IPS-NIHi7 (cell line): Measurements from ENCODE around the gene NOP9.
A peak's percentile ranks its signal among the peaks of the same experiment; 100 is the strongest.

Source experiments
- DNase-seq: peaks from one replicate; pipeline ENCODE4 v3.0.0; 2012; ENCODE audit warnings: mixed read lengths; ENCODE audit errors: extremely low spot score

NOP9 gene

GRCh38 chr14:24283796-24284460, 15.7 kb upstream of the NOP9 start:
- DNase-seq: no peak

DNA sequence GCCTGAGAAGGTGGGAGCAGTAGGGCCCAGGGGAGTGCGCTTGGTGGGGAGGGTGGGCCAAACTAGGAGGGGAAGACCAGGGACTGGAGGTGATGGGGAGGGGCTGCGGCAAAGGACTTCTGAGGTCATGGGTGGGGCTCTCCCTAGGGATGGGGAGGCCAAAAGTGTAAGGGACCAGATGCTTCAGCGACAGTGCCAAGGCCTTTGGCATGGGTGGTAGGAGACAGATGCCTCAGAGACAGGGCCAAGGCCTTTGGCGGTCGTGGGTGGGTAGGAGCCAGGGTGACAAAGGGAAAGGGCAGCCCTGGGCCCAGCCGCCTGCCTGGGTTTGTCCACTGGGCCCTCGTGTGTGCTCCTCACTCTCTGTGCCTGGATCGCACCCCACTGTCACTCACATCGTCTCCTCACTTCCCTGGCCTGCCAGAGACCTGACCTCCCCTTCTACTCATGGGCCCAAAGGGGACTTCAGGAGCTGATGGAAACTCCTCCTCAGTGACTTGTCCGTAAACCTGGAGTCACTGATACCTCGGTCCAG, 15.1 kb upstream of the NOP9 start:
- no peak for DNase-seq

DNA sequence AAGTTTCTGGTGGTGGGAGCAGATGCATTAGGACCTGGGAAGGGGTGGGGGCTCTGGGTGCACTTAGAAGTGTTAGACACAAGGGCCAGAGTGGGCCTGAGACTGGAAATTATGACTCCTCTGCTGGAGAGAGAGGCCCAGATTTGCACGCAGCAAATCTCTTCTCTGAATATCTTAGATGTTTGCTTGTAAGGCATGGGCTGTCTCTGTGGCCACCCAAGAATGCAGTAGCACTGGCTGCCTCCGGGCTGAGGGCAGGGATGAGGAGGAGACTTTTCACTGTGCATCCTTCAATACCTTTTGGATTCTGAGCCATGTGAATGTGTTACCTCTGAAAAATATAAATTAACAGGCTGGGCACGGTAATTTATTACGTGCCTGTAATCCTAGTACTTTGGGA, 14.3 kb upstream of the NOP9 start:
- no peak for DNase-seq

- DNase-seq: no peak
Observed at GRCh38 chr14:24286996-24287395, 12.7 kb upstream of the NOP9 start.

DNA sequence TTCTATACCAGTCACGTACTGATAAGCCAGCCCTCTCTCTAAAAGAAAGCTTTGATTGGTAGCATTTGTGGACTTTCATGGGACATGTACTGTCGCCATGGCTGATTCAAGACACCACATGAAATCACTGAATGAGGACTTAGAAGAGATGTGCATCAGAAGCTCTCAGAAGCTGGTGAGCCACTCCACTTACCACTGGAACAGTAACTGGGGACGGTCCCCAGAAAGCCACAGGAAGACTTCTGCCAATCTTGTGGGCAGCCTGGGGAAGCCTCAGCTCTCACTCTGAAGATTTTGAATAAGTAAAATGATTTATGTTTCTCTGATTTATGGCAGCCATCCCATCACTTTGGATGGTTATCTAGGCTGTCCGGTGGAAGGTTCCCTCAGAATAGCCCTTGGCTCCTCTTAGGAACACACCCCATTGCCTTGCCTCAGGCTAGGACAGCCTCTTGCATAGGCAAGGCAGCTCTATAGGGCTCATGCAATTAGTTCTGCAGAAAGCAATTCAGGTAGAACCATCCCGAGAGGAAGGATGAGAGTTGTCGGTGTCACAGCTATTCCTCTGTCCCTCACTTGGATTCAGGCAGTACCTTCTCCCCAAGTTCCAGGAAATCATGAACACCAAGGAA, 9.9 kb upstream of the NOP9 start:
- DNase-seq: no peak

DNA sequence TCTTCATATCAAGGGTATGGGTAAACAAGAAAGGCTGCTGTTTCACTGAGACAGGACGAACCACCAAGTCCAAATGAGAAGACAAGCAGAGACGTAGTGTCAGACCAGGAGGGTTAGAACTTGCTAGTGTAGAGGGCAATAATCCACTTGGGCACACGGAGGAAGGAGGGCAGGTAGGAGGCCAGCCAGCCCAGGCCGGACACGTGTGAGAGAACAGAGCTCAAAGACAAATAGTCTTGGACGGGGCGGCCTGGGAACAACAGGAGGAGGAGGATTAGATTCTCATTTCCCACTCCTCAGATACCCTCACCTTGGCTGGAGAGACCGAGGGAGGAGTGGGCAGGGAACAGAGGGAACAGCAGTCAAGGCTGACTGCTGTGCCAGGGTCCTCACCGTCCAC, 8.9 kb upstream of the NOP9 start:
- DNase-seq: no peak

- DNase-seq: no peak
Observed at GRCh38 chr14:24291446-24292117, 8.1 kb upstream of the NOP9 start.

DNA sequence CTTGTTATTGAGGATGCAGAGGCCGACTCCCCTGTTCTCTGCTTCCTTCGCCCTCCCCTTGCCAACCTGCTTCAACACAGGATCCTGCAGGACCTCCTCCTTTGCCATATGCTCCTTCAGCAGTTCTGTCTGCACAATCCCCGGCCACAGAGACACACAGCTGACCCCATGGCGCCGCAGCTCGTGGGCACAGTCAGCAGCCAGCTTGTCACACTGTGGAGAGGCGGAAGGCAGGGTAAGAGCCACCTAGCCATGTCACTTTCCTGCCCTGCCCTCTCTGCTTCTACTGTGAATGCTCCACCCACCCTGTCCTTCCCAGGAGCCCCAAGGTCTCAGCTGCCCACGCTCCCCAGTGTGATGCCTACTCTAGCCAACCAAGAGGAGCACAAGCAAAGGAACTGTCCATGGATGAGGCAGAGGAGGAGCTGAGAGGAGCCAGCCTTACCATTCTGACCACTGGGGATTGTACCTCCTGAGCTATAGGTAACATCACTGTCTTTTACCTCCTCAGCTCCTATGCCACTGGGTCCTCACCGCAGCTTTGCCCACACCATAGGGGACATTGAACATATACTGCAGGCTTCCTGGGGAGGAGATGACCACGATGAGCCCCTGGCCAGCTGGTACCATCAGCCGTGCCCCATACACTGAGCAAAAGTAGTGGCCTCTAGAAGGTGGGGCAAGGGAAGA, 7.4 kb upstream of the NOP9 start:
- DNase-seq: no peak

DNA sequence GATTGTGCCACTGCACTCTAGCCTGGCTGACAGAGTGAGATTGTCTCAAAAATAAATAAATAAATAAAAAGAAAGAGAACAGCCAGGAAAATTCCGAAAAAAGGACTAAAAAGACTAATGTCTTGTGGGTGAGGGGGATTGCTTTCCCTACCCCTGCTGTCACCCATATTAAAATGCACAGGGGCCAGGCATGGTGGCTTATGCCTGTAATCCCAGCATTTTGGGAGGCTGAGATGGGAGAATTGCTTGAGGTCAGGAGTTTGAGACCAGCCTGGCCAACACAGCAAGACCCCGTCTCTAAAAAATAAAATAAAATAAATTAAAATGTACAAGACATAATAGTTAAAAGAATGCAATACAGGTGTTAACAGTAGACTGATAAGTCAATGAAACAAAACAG, 6.1 kb upstream of the NOP9 start:
- DNase-seq: no peak

DNA sequence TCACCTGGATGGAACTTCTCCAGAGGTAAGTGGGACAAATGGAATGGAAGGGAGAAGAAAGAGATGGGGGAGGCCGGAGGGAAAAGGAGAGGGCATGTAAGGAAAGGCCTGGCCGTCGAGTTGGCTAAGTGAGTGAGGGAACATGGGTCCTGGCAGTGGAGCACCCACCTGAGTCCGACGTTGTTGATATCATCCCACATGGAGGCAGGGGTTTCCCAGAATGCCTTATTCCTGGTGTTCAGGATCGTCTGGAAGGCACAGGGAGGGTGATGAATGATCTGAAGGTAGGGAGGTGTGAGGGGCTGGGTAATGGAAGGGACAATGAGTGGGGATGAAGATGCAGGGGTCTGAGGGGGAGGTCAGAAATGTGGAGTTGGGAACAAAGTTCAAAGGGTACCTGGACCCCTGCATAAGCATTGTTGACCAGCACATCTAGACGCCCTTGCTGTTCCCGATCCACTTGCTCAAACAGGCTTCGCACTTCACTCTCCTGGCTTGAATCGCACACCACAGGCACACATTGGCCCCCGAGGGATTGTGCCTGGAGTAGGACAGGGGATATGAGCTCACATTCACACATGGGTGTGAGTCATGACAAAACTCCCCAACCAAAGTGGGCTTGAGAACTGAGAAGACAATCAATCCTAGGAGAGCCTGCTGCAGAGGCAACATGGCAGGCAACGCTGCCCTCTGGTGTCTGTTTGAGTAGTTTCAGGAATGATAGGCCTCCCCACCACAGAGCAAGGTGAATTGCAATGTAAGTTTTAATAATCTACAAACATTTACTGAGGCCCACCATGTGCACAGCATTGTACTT, 3.1 kb upstream of the NOP9 start:
- peak; percentile 84 for DNase-seq

DNA sequence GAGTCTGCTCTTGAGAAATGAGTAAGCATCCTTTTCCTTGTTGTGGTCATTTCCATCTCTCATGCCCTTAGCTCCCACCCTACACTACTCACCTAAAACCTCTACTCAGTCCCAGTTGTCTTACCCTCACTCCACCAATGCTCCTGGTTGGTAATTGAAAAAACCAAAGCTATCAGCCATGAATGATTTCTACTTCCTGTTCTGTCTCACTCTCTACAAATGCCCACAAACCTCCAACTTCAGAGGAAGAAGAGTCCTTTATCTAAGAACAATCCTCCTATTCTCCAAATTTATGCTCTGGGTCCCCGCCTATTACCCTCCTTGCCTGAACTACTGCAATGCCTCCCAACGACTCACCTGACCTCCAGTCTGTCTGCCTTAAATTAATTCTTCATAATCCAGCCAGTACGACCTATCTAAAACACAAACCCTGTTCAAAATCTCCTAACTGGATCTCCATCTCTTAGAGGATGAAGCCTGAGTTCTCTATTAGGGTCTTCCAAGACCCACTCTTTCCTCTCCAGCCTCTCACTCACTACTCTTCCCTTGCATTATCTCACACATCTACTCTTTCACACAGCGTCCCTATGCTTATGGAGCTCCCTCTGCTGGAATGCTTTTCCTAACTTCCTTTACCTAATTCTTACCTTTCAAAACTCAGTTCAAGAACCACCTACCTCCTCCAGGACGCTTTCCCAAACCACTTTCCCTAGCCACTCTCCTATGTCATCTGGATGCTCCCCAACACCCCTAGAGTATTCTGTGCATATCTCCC, 2.3 kb upstream of the NOP9 start:
- peak; percentile 41 for DNase-seq

DNA sequence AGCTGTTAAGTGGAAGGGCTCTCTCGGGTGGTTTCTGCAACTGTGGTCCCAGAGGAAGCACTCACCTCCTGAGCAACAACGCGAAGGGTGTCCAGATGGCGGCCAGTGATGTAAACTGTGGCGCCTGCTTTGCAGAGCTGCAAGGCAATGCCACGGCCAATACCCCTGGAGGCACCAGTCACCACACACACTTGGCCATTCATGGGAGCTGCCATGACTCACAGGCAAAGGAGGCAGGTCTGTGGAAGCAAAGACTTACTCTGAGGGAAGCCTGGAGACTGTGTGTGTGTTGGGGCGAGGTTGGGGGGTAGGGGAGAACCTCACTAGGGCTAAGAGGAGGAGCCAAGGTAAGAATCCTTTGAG, 777 bp upstream of the NOP9 start:
- no peak for DNase-seq

DNA sequence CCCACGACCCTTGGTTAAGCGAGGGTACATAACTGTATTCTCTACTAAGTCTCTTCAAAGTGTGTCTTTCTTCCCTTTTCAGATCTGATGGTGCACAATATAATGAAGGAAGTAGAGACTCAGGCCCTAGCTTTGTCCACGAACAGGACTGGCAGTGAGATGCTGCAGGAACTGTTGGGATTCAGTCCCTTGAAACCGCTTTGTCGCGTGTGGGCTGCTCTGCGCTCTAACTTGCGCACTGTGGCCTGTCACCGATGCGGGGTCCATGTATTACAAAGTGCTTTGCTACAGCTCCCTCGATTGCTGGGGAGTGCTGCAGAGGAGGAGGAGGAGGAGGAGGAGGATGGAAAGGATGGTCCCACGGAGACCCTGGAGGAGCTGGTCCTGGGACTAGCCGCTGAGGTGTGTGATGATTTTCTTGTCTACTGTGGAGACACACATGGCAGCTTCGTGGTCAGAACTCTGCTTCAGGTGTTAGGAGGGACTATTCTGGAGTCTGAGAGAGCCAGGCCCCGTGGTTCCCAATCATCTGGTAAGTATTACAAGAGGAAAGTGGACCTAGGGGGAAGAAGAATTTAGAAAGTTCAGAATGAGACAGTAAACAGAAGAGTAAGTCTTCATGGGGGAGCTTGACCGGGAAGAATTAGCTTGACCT, 803 bp downstream of the NOP9 start:
- no peak for DNase-seq

DNA sequence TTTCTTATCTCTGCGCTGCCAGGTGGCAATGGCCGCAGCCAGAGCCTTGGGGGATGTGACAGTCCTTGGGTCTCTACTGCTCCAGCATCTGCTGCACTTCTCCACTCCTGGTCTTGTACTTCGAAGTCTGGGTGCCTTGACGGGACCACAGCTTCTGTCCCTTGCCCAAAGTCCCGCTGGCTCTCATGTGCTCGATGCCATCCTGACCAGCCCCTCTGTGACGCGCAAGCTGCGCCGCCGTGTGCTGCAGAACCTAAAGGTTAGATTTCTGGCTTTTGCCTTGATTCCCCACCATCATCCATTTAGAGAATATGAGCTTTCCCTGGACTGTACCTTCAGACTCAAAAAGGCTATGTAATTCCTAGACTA, 4.4 kb downstream of the NOP9 start:
- DNase-seq: no peak

DNA sequence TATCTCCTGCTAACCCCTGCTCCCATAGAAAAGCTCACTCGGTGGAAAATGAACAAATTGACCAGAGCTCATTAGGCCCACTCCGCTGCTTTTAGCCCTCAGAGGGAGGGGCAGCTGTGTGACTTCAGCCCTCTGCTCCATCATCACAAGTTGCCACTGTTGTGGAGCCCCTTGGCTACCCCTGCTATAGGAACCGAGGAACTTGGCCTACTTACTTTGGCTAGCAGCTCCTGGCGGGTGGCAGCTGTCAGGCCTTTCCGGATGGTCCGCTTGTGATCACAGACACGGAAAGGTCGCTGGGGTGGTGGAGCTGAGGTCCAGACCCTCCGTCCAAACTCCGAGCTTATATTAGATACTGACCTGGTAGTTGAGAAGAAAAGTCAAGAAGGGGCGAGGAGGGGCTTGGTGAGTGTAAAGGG, 7.5 kb downstream of the NOP9 start:
- DNase-seq: no peak

- peak; percentile 77 for DNase-seq
Observed at GRCh38 chr14:24307575-24308341, 8.1 kb downstream of the NOP9 start, which contains the start of gene CIDEB. TSS of gene CIDEB (minus strand) at chr14:24307977. CDS start at chr14:24307858, 119 bp downstream.

DNA sequence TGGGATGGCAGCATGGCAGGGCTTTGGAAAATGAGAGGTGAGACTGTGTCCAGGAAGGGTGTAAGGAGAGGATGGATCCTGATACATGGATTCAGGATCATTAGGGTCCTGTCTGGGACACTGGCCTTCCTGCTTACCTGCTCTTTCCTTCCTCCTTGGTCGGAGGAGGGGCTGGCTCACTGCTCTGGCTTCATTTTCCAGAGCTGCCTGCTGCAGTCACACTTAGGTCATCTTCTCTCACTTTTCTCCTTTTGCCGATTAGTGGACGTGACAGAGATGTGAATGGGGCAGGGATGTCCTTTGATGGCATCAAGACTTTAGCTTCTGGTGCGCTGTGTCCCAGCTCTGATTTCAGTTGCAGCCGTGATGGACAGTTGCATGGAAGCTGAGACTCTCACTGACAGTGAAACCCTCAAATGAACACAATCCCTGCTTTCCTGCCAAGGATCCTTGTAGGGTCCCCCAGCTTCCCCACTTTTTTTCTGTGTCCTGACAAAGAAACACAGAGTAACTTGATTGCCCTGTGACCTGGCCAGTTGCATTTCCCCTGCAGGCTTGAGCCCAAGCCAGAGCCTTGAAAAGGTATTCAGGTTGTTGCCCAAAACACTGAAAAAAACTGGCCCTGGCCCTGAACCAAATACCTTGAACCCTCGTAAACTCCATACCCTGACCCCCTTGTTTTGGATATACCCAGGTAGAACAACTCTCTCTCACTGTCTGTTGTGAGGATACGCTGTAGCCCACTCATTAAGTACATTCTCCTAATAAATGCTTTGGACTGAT, 8.9 kb downstream of the NOP9 start:
- no peak for DNase-seq

DNA sequence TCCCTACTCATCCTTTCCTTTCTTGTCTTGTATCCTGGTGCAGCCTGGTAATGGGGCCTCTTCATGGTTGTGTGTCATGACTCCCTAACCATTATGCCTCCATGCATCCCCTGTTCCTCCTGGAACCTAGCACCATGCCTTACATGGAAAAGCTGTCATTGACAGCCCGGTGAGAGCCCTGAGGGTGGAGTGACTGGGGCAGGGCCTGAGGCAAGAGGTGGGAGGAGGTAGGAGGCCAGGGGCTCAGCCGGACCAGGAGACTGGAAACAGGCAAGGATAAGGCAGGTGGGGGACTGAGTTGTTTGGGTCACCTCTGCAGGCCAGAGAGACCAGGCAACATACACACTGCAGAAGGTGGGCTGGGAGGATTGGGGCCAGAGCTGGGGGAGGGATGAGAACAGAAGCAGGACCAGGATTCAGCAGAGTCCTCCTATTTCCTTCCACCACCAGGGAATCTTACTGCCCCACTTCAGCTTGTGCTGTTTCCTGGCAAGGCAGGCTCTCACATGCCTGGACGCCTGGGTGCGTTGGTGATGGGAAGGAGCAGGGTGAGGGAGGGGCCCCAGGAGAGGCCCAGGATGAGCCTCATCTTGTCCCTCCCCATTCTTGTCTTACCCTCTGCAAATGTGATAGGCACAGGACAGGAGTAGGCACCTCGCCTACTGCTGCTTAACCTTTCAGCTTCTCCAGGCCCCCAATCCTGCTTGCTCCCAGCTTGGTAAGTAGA, 10.1 kb downstream of the NOP9 start, which contains the start of gene LTB4R2:
LTB4R2 (plus strand) TSS at position 603 of the 727 bp plus-strand sequence. CDS start 525 bp downstream, outside the sequence.
- no peak for DNase-seq
